BLaER1 (cell line): ENCODE data around the gene SUMF1.
A peak's percentile ranks its signal among the peaks of the same experiment; 100 is the strongest.

Source experiments
- H3K27ac ChIP-seq: shearing (Covaris generic); formaldehyde crosslinking; 2 replicates; pipeline ENCODE4 v1.8.1; 2022
- H3K27me3 ChIP-seq: shearing (Covaris generic); formaldehyde crosslinking; 2 replicates; pipeline ENCODE4 v1.8.1; 2022
- H3K36me3 ChIP-seq: shearing (Covaris generic); formaldehyde crosslinking; 2 replicates; pipeline ENCODE4 v1.8.1; 2022
- H3K4me1 ChIP-seq: shearing (Covaris generic); formaldehyde crosslinking; 2 replicates; pipeline ENCODE4 v1.8.1; 2022
- H3K4me2 ChIP-seq: shearing (Covaris generic); formaldehyde crosslinking; 2 replicates; pipeline ENCODE4 v1.8.1; 2022
- H3K4me3 ChIP-seq: shearing (Covaris generic); formaldehyde crosslinking; 2 replicates; pipeline ENCODE4 v1.8.1; 2022
- H3K9ac ChIP-seq: shearing (Covaris generic); formaldehyde crosslinking; 2 replicates; pipeline ENCODE4 v1.8.1; 2022
- H3K9me3 ChIP-seq: shearing (Covaris generic); formaldehyde crosslinking; 2 replicates; pipeline ENCODE4 v1.8.1; 2022
- H4K20me1 ChIP-seq: shearing (Covaris generic); formaldehyde crosslinking; 2 replicates; pipeline ENCODE4 v1.8.1; 2022
- Cebpa-rat ChIP-seq: shearing (Covaris generic); IDR thresholded peaks from 2 replicates; pipeline ENCODE4 v1.8.1; 2022

SUMF1 gene

GRCh38 chr3:4396542-4396941, 70.5 kb downstream of the SUMF1 start:
- Histone ChIP-seq H4K20me1 (no peaks in the 10 kb centered on the region), H3K27me3 (no peaks in the 10 kb centered on the region), H3K9ac (no peak overlapping the region), H3K9me3 (no peaks in the 10 kb centered on the region; the same call in 1 of the 2 replicates), H3K27ac (no peak overlapping the region), H3K4me2 (no peak overlapping the region), H3K4me3 (no peak overlapping the region), H3K36me3 (peaks cover 20% of the 10 kb centered on the region; the same call in 1 of the 2 replicates), H3K4me1 (peaks cover 10% of the 10 kb centered on the region)
- TF ChIP-seq Cebpa-rat, result no peak

- no peaks in the 10 kb centered on the region; the same call in 1 of the 2 replicates for H3K9me3 ChIP-seq
- no peak for TF ChIP-seq Cebpa-rat
- H3K36me3 ChIP-seq, result peaks cover 22% of the 10 kb centered on the region; the same call in 1 of the 2 replicates
- no peak overlapping the region for H3K27ac ChIP-seq
- H3K27me3 ChIP-seq, result no peaks in the 10 kb centered on the region
- H3K4me3 ChIP-seq, result no peak overlapping the region
- peaks cover 10% of the 10 kb centered on the region for H3K4me1 ChIP-seq
- H4K20me1 ChIP-seq, result no peaks in the 10 kb centered on the region
- no peak overlapping the region for H3K4me2 ChIP-seq
- no peak overlapping the region for H3K9ac ChIP-seq
Observed at GRCh38 chr3:4396006-4396405, 71.1 kb downstream of the SUMF1 start.

- Histone ChIP-seq H4K20me1 (no peaks in the 10 kb centered on the region), H3K9ac (no peak overlapping the region), H3K4me1 (peaks cover 10% of the 10 kb centered on the region), H3K4me3 (no peak overlapping the region), H3K9me3 (no peaks in the 10 kb centered on the region; the same call in 1 of the 2 replicates), H3K36me3 (peaks cover 22% of the 10 kb centered on the region; the same call in 1 of the 2 replicates), H3K4me2 (no peak overlapping the region), H3K27ac (no peak overlapping the region), H3K27me3 (no peaks in the 10 kb centered on the region)
- no peak for TF ChIP-seq Cebpa-rat
Observed at GRCh38 chr3:4395448-4395847, 71.6 kb downstream of the SUMF1 start.

- peaks cover 10% of the 10 kb centered on the region for H3K4me1 ChIP-seq
Observed at GRCh38 chr3:4394567-4394966, 72.5 kb downstream of the SUMF1 start.

GRCh38 chr3:4394048-4394447, 73.0 kb downstream of the SUMF1 start:
- Histone ChIP-seq H3K27me3 (no peaks in the 10 kb centered on the region), H3K9me3 (no peaks in the 10 kb centered on the region; the same call in 1 of the 2 replicates), H3K9ac (no peak overlapping the region), H3K27ac (no peak overlapping the region), H3K4me2 (peak overlapping the region; percentile 48), H3K4me3 (no peak overlapping the region), H3K36me3 (peaks cover 16% of the 10 kb centered on the region; the same call in 1 of the 2 replicates), H4K20me1 (no peaks in the 10 kb centered on the region), H3K4me1 (peaks cover 10% of the 10 kb centered on the region)
- TF ChIP-seq Cebpa-rat, result no peak

More at GRCh38 chr3:4394567-4394966, 72.5 kb downstream of the SUMF1 start:
- H3K9me3 ChIP-seq, result no peaks in the 10 kb centered on the region; the same call in 1 of the 2 replicates
- TF ChIP-seq Cebpa-rat, result no peak
- H3K4me3 ChIP-seq, result no peak overlapping the region
- H3K9ac ChIP-seq, result no peak overlapping the region
- no peak overlapping the region for H3K27ac ChIP-seq
- no peaks in the 10 kb centered on the region for H3K27me3 ChIP-seq
- peak overlapping the region; percentile 48 for H3K4me2 ChIP-seq
- H4K20me1 ChIP-seq, result no peaks in the 10 kb centered on the region
- peaks cover 16% of the 10 kb centered on the region; the same call in 1 of the 2 replicates for H3K36me3 ChIP-seq

GRCh38 chr3:4392992-4393391, 74.1 kb downstream of the SUMF1 start:
- no peak for TF ChIP-seq Cebpa-rat
- Histone ChIP-seq H3K4me2 (no peak overlapping the region), H3K36me3 (peaks cover 16% of the 10 kb centered on the region; the same call in 1 of the 2 replicates), H3K9me3 (no peaks in the 10 kb centered on the region; the same call in 1 of the 2 replicates), H3K9ac (no peak overlapping the region), H3K27me3 (no peaks in the 10 kb centered on the region), H3K4me3 (no peak overlapping the region), H4K20me1 (no peaks in the 10 kb centered on the region), H3K27ac (no peak overlapping the region), H3K4me1 (peaks cover 10% of the 10 kb centered on the region)

GRCh38 chr3:4387210-4388204, 79.6 kb downstream of the SUMF1 start:
- no peak for TF ChIP-seq Cebpa-rat
- H3K4me1 ChIP-seq, result no peaks in the 10 kb centered on the region
- H3K36me3 ChIP-seq, result peaks cover 7% of the 10 kb centered on the region; the same call in 1 of the 2 replicates

GRCh38 chr3:4385201-4385600, 81.9 kb downstream of the SUMF1 start:
- TF ChIP-seq Cebpa-rat, result no peak
- H3K27me3 ChIP-seq, result no peaks in the 10 kb centered on the region
- H3K27ac ChIP-seq, result no peak overlapping the region

More at GRCh38 chr3:4387210-4388204, 79.6 kb downstream of the SUMF1 start:
- H4K20me1 ChIP-seq, result no peaks in the 10 kb centered on the region
- no peak overlapping the region for H3K4me3 ChIP-seq
- no peaks in the 10 kb centered on the region; the same call in 1 of the 2 replicates for H3K9me3 ChIP-seq
- no peak overlapping the region for H3K4me2 ChIP-seq
- no peak overlapping the region for H3K9ac ChIP-seq
- no peak overlapping the region for H3K27ac ChIP-seq
- no peaks in the 10 kb centered on the region for H3K27me3 ChIP-seq

GRCh38 chr3:4380013-4380412, 87.1 kb downstream of the SUMF1 start:
- no peak for TF ChIP-seq Cebpa-rat
- H3K36me3 ChIP-seq, result peaks cover 11% of the 10 kb centered on the region; the same call in 1 of the 2 replicates

More at GRCh38 chr3:4385201-4385600, 81.9 kb downstream of the SUMF1 start:
- no peak overlapping the region for H3K9ac ChIP-seq
- no peaks in the 10 kb centered on the region for H4K20me1 ChIP-seq
- no peaks in the 10 kb centered on the region; the same call in 1 of the 2 replicates for H3K36me3 ChIP-seq
- no peaks in the 10 kb centered on the region for H3K4me1 ChIP-seq
- H3K4me2 ChIP-seq, result no peak overlapping the region
- H3K9me3 ChIP-seq, result no peaks in the 10 kb centered on the region
- H3K4me3 ChIP-seq, result no peak overlapping the region

GRCh38 chr3:4376499-4376898, 90.6 kb downstream of the SUMF1 start:
- no peaks in the 10 kb centered on the region for H4K20me1 ChIP-seq
- no peaks in the 10 kb centered on the region for H3K4me1 ChIP-seq
- no peak overlapping the region for H3K4me2 ChIP-seq
- H3K9ac ChIP-seq, result no peak overlapping the region
- H3K4me3 ChIP-seq, result no peak overlapping the region
- H3K9me3 ChIP-seq, result peaks cover 19% of the 10 kb centered on the region
- peaks cover 11% of the 10 kb centered on the region; the same call in 1 of the 2 replicates for H3K36me3 ChIP-seq
- no peak overlapping the region for H3K27ac ChIP-seq
- no peak for TF ChIP-seq Cebpa-rat
- no peaks in the 10 kb centered on the region for H3K27me3 ChIP-seq

More at GRCh38 chr3:4380013-4380412, 87.1 kb downstream of the SUMF1 start:
- Histone ChIP-seq H3K9ac (no peak overlapping the region), H3K4me3 (no peak overlapping the region), H3K27ac (no peak overlapping the region), H3K27me3 (no peaks in the 10 kb centered on the region), H3K9me3 (no peaks in the 10 kb centered on the region), H4K20me1 (no peaks in the 10 kb centered on the region), H3K4me2 (no peak overlapping the region), H3K4me1 (no peaks in the 10 kb centered on the region)
